ENCODE results near the gene ARHGAP22. TPM values are rescaled to one million over a fixed set of nuclear protein-coding genes. Genes with fewer than 3 reads are reported as not detected.

The ARHGAP22 gene
- total RNA-seq, 1 experiment from 2014 or later = 9.9 TPM

- H3K9me3 ChIP-seq (ENCODE audit: control insufficient read depth in 1 of 2, insufficient read depth in 1 of 2, low read depth in 1 of 2, low read length in 2 of 2) = no peaks in the 10 kb centered on the region
- TF ChIP-seq SIN3A (IDR thresholded peaks at IDR 0.05; ENCODE audit: low read depth) (no peak), EZH2 (IDR thresholded peaks at IDR 0.05) (no peak), TCF7L2 (IDR thresholded peaks at IDR 0.05; ENCODE audit: borderline replicate concordance, extremely low read depth, insufficient read depth, insufficient read length) (no peak), SRF (IDR thresholded peaks at IDR 0.05; ENCODE audit: low read depth) (no peak), CEBPB (IDR thresholded peaks at IDR 0.05; ENCODE audit: low read depth) (no peak), SP1 (IDR thresholded peaks at IDR 0.05; ENCODE audit: low read depth) (no peak), MAX (IDR thresholded peaks at IDR 0.05) (no peak), REST (IDR thresholded peaks at IDR 0.05; ENCODE audit: low read depth) (no peak), ELF1 (IDR thresholded peaks at IDR 0.05; ENCODE audit: borderline replicate concordance, low read depth) (no peak), ZBTB33 (IDR thresholded peaks at IDR 0.05; ENCODE audit: extremely low read depth, insufficient replicate concordance, low read length) (no peak), FOSL1 (IDR thresholded peaks at IDR 0.05; ENCODE audit: low read depth) (no peak), JUND (IDR thresholded peaks at IDR 0.05) (no peak), EZH2phosphoT487 (IDR thresholded peaks at IDR 0.05; ENCODE audit: borderline replicate concordance) (no peak), ATF3 (IDR thresholded peaks at IDR 0.05) (no peak), RAD21 (IDR thresholded peaks at IDR 0.05; ENCODE audit: low read depth) (no peak), POLR2AphosphoS5 (IDR thresholded peaks at IDR 0.05; ENCODE audit: low read depth, low read length) (no peak), EGR1 (IDR thresholded peaks at IDR 0.05; ENCODE audit: low read depth) (no peak)
- no peaks in the 10 kb centered on the region for H4K20me1 ChIP-seq (ENCODE audit: insufficient read depth)
- H3K27me3 ChIP-seq (ENCODE audit: insufficient read depth, low read length) = no peaks in the 10 kb centered on the region
- H2AFZ ChIP-seq (ENCODE audit: low read depth, low read length, poor library complexity, severe bottlenecking) = no peak overlapping the region
- RAD21 ChIA-PET (ENCODE audit: low non-redundant PET in 1 of 2, low total read pairs in 2 of 2, uncharacterized antibody in 2 of 2, unreplicated experiment in 2 of 2) = no interaction called here
- no peak overlapping the region for H3K9ac ChIP-seq (ENCODE audit: low read length)
- no TSS peak for BruUV-seq (replicated peaks)
- no peaks in the 10 kb centered on the region for H3K4me1 ChIP-seq (ENCODE audit: control insufficient read depth in 1 of 2, insufficient read depth in 2 of 2, low read length in 2 of 2)
- CTCF ChIA-PET = no interaction called here
- intact Hi-C loops (cut with micrococcal nuclease) = no loop called here
- no peak overlapping the region for H3K27ac ChIP-seq (ENCODE audit: low read depth, low read length)
- no peaks in the 10 kb centered on the region for H3K79me2 ChIP-seq (ENCODE audit: insufficient read depth, low read length)
- H3K9me2 ChIP-seq (ENCODE audit: insufficient read depth) = no peaks in the 10 kb centered on the region
- no peak overlapping the region for H3K4me3 ChIP-seq (replicated peaks in 1 of 2; ENCODE audit: low read depth in 1 of 2, low read length in 2 of 2)
- POLR2A ChIA-PET = no interaction called here
- no peak for ATAC-seq
- H3K36me3 ChIP-seq (ENCODE audit: control insufficient read depth in 1 of 2, insufficient read depth in 2 of 2, low read length in 2 of 2) = no peaks in the 10 kb centered on the region
- H3K4me2 ChIP-seq (ENCODE audit: low read length) = no peak overlapping the region
- DNase-seq (ENCODE audit: low read depth, low spot score) = no peak
These were observed 142.3 kb downstream of the ARHGAP22 start for GRCh38 chr10:48462482-48463020.

All from HCT116 (cell line).